ENCODE measurements around the gene BLVRB. TPM values are rescaled to one million over a fixed set of nuclear protein-coding genes. Genes with fewer than 3 reads are reported as not detected.

BLVRB gene
- polyA plus RNA-seq (2011; rRNA removed) (202 and 241 TPM in 2 replicates), polyA plus RNA-seq (2017; fragmentation: RNase III; extraction: RNeasy Plus Mini Kit Qiagen cat#74134 plus additional on column Dnase treatment) (280 to 298 TPM (median 296 TPM) in 3 replicates), polyA minus RNA-seq (2011; rRNA and poly(A)+ RNA removed) (192 and 225 TPM in 2 replicates)
- polyA plus RNA-seq (2012; cell fraction: cytosol; rRNA removed), result 713 and 819 TPM in 2 replicates
- polyA plus RNA-seq (2012; cell fraction: nucleus; rRNA removed), result 565 and 810 TPM in 2 replicates

DNA sequence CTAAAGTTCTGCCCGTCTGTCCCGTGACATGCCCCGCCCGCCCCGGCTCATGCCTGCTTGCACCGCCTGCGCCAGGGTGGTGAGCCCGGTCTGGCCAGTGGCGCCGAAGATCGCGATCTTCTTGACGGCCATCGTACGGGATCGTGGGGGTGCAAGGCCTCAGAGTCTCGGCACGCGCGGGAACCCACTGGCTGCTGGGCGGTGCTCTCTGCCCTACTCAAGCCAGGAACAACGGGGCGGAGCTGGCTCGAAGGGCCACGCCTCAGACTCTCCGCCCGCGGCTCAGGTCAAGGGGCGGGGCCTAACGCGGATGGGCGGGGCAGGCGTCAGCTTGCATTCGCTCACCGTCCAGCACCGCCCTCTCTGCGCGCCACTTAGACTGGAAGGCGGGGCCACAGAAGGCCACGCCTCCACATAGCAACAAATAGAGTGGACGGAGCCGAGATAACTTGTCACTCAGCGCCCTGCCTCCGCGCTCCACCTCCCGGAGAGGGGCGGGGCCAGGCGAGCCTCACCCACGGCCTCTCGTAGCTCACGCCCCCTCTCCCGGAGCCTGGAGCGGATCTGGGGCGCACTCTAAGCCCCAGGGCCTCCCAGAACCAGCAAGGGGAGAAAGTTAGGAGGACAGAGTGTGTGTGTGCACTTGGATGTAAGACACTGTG, at the start of gene BLVRB:
Gene BLVRB (minus strand): TSS at position 189 of the 662 bp plus-strand sequence. CDS start 57 bp downstream, at position 132.
- FAIRE-seq, result peak; percentile 88
- TF ChIP-seq ZC3H11A (IDR thresholded peaks at IDR 0.05) (no peak), RNF2 (IDR thresholded peaks at IDR 0.05; ENCODE audit: borderline replicate concordance, low read depth) (no peak), JUN (IDR thresholded peaks at IDR 0.05) (peak; percentile 21 to 60; a peak in 2 of 5 replicates), ZNF302 (CRISPR knock-in tag; IDR thresholded peaks at IDR 0.05) (no peak), BHLHE40 (IDR thresholded peaks at IDR 0.05; ENCODE audit: low read depth, low read length) (peak; percentile 94), GATA3 (IDR thresholded peaks at IDR 0.05; ENCODE audit: borderline replicate concordance) (no peak), RFX5 (IDR thresholded peaks at IDR 0.05) (no peak), POLR2AphosphoS2 (conservative IDR thresholded peaks at IDR 0.05; ENCODE audit: low read length) (no peak), NPAS2 (CRISPR knock-in tag; IDR thresholded peaks at IDR 0.05; ENCODE audit: borderline replicate concordance) (no peak), RAD21 (conservative IDR thresholded peaks at IDR 0.05 in 1 of 2, IDR thresholded peaks at IDR 0.05 in 1 of 2) (no peak), RARB (CRISPR knock-in tag; IDR thresholded peaks at IDR 0.05) (no peak), POLR2A (IDR thresholded peaks at IDR 0.05; ENCODE audit: low read length) (peak; percentile 95), ESRRA (IDR thresholded peaks at IDR 0.05; ENCODE audit: borderline replicate concordance, low read length) (no peak), MAFK (IDR thresholded peaks at IDR 0.05; ENCODE audit: partially characterized antibody) (no peak), CHD2 (IDR thresholded peaks at IDR 0.05; ENCODE audit: low read length, partially characterized antibody) (peak; percentile 90), HOXB13 (CRISPR knock-in tag; IDR thresholded peaks at IDR 0.05; ENCODE audit: low read depth) (no peak), MAZ (IDR thresholded peaks at IDR 0.05; ENCODE audit: borderline replicate concordance, low read depth, low read length) (peak; percentile 5; the same call in 1 of the 2 replicates), EHF (CRISPR knock-in tag; IDR thresholded peaks at IDR 0.05) (no peak), HDAC2 (IDR thresholded peaks at IDR 0.05) (no peak), CHD4 (IDR thresholded peaks at IDR 0.05; ENCODE audit: borderline replicate concordance) (no peak)
- TF ChIP-seq, protein P1, sequence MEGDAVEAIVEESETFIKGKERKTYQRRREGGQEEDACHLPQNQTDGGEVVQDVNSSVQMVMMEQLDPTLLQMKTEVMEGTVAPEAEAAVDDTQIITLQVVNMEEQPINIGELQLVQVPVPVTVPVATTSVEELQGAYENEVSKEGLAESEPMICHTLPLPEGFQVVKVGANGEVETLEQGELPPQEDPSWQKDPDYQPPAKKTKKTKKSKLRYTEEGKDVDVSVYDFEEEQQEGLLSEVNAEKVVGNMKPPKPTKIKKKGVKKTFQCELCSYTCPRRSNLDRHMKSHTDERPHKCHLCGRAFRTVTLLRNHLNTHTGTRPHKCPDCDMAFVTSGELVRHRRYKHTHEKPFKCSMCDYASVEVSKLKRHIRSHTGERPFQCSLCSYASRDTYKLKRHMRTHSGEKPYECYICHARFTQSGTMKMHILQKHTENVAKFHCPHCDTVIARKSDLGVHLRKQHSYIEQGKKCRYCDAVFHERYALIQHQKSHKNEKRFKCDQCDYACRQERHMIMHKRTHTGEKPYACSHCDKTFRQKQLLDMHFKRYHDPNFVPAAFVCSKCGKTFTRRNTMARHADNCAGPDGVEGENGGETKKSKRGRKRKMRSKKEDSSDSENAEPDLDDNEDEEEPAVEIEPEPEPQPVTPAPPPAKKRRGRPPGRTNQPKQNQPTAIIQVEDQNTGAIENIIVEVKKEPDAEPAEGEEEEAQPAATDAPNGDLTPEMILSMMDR (IDR thresholded peaks at IDR 0.05), result no peak
- TF ChIP-seq, protein P2, sequence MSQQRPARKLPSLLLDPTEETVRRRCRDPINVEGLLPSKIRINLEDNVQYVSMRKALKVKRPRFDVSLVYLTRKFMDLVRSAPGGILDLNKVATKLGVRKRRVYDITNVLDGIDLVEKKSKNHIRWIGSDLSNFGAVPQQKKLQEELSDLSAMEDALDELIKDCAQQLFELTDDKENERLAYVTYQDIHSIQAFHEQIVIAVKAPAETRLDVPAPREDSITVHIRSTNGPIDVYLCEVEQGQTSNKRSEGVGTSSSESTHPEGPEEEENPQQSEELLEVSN (IDR thresholded peaks at IDR 0.05; ENCODE audit: borderline replicate concordance, low read depth), result peak; percentile 85
- TF ChIP-seq, protein P3, sequence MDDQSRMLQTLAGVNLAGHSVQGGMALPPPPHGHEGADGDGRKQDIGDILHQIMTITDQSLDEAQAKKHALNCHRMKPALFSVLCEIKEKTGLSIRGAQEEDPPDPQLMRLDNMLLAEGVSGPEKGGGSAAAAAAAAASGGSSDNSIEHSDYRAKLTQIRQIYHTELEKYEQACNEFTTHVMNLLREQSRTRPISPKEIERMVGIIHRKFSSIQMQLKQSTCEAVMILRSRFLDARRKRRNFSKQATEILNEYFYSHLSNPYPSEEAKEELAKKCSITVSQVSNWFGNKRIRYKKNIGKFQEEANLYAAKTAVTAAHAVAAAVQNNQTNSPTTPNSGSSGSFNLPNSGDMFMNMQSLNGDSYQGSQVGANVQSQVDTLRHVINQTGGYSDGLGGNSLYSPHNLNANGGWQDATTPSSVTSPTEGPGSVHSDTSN (IDR thresholded peaks at IDR 0.05), result 0 out of 2 replicates have a peak, but pooled peaks have one; percentile 61
- TF ChIP-seq, protein P4, sequence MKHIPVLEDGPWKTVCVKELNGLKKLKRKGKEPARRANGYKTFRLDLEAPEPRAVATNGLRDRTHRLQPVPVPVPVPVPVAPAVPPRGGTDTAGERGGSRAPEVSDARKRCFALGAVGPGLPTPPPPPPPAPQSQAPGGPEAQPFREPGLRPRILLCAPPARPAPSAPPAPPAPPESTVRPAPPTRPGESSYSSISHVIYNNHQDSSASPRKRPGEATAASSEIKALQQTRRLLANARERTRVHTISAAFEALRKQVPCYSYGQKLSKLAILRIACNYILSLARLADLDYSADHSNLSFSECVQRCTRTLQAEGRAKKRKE (CRISPR knock-in tag; IDR thresholded peaks at IDR 0.05; ENCODE audit: low read depth), result no peak
- TF ChIP-seq, protein P5, sequence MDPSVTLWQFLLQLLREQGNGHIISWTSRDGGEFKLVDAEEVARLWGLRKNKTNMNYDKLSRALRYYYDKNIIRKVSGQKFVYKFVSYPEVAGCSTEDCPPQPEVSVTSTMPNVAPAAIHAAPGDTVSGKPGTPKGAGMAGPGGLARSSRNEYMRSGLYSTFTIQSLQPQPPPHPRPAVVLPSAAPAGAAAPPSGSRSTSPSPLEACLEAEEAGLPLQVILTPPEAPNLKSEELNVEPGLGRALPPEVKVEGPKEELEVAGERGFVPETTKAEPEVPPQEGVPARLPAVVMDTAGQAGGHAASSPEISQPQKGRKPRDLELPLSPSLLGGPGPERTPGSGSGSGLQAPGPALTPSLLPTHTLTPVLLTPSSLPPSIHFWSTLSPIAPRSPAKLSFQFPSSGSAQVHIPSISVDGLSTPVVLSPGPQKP (IDR thresholded peaks at IDR 0.05; ENCODE audit: low read depth, low read length), result no peak
- TF ChIP-seq, protein P6, sequence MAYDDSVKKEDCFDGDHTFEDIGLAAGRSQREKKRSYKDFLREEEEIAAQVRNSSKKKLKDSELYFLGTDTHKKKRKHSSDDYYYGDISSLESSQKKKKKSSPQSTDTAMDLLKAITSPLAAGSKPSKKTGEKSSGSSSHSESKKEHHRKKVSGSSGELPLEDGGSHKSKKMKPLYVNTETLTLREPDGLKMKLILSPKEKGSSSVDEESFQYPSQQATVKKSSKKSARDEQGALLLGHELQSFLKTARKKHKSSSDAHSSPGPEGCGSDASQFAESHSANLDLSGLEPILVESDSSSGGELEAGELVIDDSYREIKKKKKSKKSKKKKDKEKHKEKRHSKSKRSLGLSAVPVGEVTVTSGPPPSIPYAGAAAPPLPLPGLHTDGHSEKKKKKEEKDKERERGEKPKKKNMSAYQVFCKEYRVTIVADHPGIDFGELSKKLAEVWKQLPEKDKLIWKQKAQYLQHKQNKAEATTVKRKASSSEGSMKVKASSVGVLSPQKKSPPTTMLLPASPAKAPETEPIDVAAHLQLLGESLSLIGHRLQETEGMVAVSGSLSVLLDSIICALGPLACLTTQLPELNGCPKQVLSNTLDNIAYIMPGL (CRISPR knock-in tag; IDR thresholded peaks at IDR 0.05; ENCODE audit: borderline replicate concordance), result no peak
- TF ChIP-seq, protein P7, sequence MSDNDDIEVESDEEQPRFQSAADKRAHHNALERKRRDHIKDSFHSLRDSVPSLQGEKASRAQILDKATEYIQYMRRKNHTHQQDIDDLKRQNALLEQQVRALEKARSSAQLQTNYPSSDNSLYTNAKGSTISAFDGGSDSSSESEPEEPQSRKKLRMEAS (IDR thresholded peaks at IDR 0.05), result peak; percentile 90
- TF ChIP-seq, protein P8, sequence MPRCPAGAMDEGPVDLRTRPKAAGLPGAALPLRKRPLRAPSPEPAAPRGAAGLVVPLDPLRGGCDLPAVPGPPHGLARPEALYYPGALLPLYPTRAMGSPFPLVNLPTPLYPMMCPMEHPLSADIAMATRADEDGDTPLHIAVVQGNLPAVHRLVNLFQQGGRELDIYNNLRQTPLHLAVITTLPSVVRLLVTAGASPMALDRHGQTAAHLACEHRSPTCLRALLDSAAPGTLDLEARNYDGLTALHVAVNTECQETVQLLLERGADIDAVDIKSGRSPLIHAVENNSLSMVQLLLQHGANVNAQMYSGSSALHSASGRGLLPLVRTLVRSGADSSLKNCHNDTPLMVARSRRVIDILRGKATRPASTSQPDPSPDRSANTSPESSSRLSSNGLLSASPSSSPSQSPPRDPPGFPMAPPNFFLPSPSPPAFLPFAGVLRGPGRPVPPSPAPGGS (IDR thresholded peaks at IDR 0.05), result 0 out of 3 replicates have a peak, but pooled peaks have one; percentile 58
- TF ChIP-seq, protein P9, sequence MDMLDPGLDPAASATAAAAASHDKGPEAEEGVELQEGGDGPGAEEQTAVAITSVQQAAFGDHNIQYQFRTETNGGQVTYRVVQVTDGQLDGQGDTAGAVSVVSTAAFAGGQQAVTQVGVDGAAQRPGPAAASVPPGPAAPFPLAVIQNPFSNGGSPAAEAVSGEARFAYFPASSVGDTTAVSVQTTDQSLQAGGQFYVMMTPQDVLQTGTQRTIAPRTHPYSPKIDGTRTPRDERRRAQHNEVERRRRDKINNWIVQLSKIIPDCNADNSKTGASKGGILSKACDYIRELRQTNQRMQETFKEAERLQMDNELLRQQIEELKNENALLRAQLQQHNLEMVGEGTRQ (IDR thresholded peaks at IDR 0.05), result peak; percentile 56; the same call in 1 of the 2 replicates

More for the DNA sequence above, at the start of gene BLVRB:
- Histone ChIP-seq H3K4me2 (peak within 1 kb of the TSS; percentile 88), H3K4me1 (peaks cover 38% of the 10 kb centered on the region), H3K9me3 (no peaks in the 10 kb centered on the region), H3K27ac (peak within 1 kb of the TSS; percentile 86 to 89), H3K4me3 (peak within 1 kb of the TSS; percentile 62)
- ATAC-seq, result peak; percentile 73 to 88
- DNase-seq (ENCODE audit: low read depth in 1 of 2, low spot score in 1 of 2), result peak; percentile 98 to 100
- ChIA-PET CTCF (interaction anchor here (1.0 to 46.6 kb wide), 34 partner anchors 9 to 326 kb away, joined by 3 to 950 read pairs (median 20); partner anchors contain the start of genes LTBP4, PRX and SERTAD1), POLR2A (interaction anchor here (0.5 to 5.3 kb wide), 32 partner anchors 8 to 1777 kb away, joined by 3 to 68 read pairs (median 5); partner anchors contain the start of genes ACTMAP, C19orf47, GSK3A and PLD3)
- WGBS (ENCODE audit: missing lambda C conversion rate), result 2% methylated on average over 38 of the region's 54 CpGs

Data from A549 (cell line).